Mesothelial cell of epicardium (in vitro differentiated cells): ENCODE data around the gene AHCYL2. TPM values are rescaled to one million over a fixed set of nuclear protein-coding genes. Genes with fewer than 3 reads are reported as not detected.

Experiments used
- DNase-seq, 2 experiments: peaks; one replicate each; pipeline ENCODE4 v3.0.0; 2021; ENCODE audit warnings: low spot score in 2 of 2; ENCODE audit not compliant: unreplicated experiment in 2 of 2
- H3K27ac Mint-ChIP-seq: 2 replicates; pipeline ENCODE4 v1.8.0; 2021; ENCODE audit warnings: mixed read lengths
- H3K27me3 Mint-ChIP-seq: 2 replicates; pipeline ENCODE4 v1.8.0; 2021; ENCODE audit warnings: low read depth, mixed read lengths
- H3K36me3 Mint-ChIP-seq: 2 replicates; pipeline ENCODE4 v1.8.0; 2021; ENCODE audit warnings: mixed read lengths
- H3K4me1 Mint-ChIP-seq: 2 replicates; pipeline ENCODE4 v1.8.0; 2021; ENCODE audit warnings: mixed read lengths
- H3K4me3 Mint-ChIP-seq: 2 replicates; pipeline ENCODE4 v1.8.0; 2021; ENCODE audit warnings: mild to moderate bottlenecking, moderate library complexity, mixed read lengths
- H3K9me3 Mint-ChIP-seq: 2 replicates; pipeline ENCODE4 v1.8.0; 2021; ENCODE audit warnings: mixed read lengths
- CTCF ChIP-seq: fragments of 200-600 bp; sonication (generic); IDR thresholded peaks from one replicate; pipeline ENCODE4 v1.5.0; 2021; ENCODE audit warnings: antibody characterized with exemption; ENCODE audit not compliant: unreplicated experiment
- total RNA-seq: library from RNA; stranded (reverse); gene quantifications from 3 replicates; pipeline ENCODE4 v1.2.1, GENCODE V29; 2021

The AHCYL2 gene
- total RNA-seq, 1 donor from 2014 or later, result 22.8 TPM

- Mint-ChIP-seq H3K4me1 (no peaks in the 10 kb centered on the region), H3K36me3 (peaks cover 9% of the 10 kb centered on the region), H3K4me3 (no peak overlapping the region), H3K9me3 (no peaks in the 10 kb centered on the region), H3K27ac (no peak overlapping the region), H3K27me3 (no peaks in the 10 kb centered on the region)
- no peak for TF ChIP-seq CTCF
- DNase-seq, result no peak
Measured at GRCh38 chr7:129385598-129385997, 160.8 kb downstream of the AHCYL2 start.

- Mint-ChIP-seq H3K36me3 (peaks cover 9% of the 10 kb centered on the region), H3K9me3 (no peaks in the 10 kb centered on the region), H3K4me3 (no peak overlapping the region), H3K27me3 (no peaks in the 10 kb centered on the region), H3K27ac (no peak overlapping the region), H3K4me1 (no peaks in the 10 kb centered on the region)
- DNase-seq, result no peak
- no peak for TF ChIP-seq CTCF
Measured at GRCh38 chr7:129386506-129386905, 161.7 kb downstream of the AHCYL2 start.

GRCh38 chr7:129387537-129387936 is 162.7 kb downstream of the AHCYL2 start:
- Mint-ChIP-seq H3K27ac (no peak overlapping the region), H3K27me3 (no peaks in the 10 kb centered on the region), H3K36me3 (peaks cover 5% of the 10 kb centered on the region), H3K9me3 (no peaks in the 10 kb centered on the region), H3K4me1 (no peaks in the 10 kb centered on the region), H3K4me3 (no peak overlapping the region)
- DNase-seq, result no peak
- no peak for TF ChIP-seq CTCF

- H3K27ac Mint-ChIP-seq, result no peak overlapping the region
- H3K4me1 Mint-ChIP-seq, result no peaks in the 10 kb centered on the region
Measured at GRCh38 chr7:129388333-129389098, 163.7 kb downstream of the AHCYL2 start.

GRCh38 chr7:129389829-129390228 is 165.0 kb downstream of the AHCYL2 start:
- Mint-ChIP-seq H3K36me3 (peaks cover 5% of the 10 kb centered on the region), H3K4me1 (no peaks in the 10 kb centered on the region), H3K9me3 (no peaks in the 10 kb centered on the region), H3K27me3 (no peaks in the 10 kb centered on the region), H3K4me3 (no peak overlapping the region), H3K27ac (no peak overlapping the region)
- no peak for TF ChIP-seq CTCF
- DNase-seq, result no peak

More at GRCh38 chr7:129388333-129389098, 163.7 kb downstream of the AHCYL2 start:
- DNase-seq, result no peak
- H3K36me3 Mint-ChIP-seq, result peaks cover 4% of the 10 kb centered on the region
- H3K4me3 Mint-ChIP-seq, result no peak overlapping the region
- no peak for TF ChIP-seq CTCF
- no peaks in the 10 kb centered on the region for H3K9me3 Mint-ChIP-seq
- no peaks in the 10 kb centered on the region for H3K27me3 Mint-ChIP-seq
